NCI-H187 (cell line): Measurements from ENCODE around the gene CDC42SE2.
"Not testable (repeated sequence)": the region's sequence is repeated elsewhere in the genome, so short reads cannot be mapped to it uniquely, and the experiment has no call there.

Source experiments
- DNase-seq, 2 experiments: peaks; one replicate each; lab custom pipeline; 2025; lab: John Stamatoyannopoulos, UW

Gene CDC42SE2

DNA sequence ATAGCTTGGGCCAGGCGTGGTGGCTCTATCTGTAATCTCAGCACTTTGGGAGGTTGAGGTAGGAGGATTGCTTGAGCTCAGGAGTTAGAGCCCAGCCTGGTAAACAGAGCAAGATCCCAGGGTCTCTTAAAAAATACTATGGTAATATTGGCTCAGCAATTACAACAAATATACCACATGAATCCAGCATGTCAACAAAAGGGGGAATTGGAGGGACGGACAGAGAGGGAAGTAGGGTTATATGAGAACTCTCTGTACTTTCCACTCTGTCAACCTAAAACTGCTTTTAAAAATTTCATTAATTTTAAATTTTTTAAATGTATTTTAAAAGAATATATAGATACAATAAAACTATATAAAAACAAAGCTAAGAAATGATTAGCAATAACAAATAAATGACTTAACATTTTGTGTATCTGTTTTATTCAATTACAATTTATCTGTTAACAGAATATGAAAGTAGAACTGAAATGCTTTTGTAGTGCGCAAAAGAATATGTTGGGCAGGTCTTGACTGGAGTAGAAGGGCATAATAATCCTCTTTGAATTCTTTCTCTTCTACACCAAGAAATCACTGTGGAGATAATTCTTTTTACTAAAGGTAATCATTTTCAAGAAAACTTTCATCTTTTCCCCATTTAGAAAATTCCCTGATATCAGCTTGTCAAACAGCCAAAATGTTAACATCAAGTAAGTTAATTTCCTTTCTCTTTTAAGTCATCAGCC lies 12.9 kb upstream of the CDC42SE2 start:
- no peak for DNase-seq

DNA sequence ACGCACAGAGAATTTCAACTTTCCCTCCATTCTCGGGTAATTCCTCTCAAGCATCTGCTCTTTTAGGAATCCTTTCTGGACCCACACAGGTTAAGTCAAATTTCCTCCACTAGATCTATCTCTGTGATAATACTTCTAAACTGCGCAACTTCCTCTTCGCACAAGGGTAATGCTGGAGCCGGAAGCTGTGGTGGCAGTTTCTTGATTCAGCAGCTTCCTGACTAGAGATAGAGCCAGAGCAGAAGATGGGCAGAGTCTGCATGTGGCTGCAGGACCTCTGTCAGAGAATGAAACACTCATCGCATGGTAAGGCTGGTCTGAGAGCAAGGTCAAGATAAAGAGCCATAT lies 11.1 kb upstream of the CDC42SE2 start:
- no peak for DNase-seq

DNA sequence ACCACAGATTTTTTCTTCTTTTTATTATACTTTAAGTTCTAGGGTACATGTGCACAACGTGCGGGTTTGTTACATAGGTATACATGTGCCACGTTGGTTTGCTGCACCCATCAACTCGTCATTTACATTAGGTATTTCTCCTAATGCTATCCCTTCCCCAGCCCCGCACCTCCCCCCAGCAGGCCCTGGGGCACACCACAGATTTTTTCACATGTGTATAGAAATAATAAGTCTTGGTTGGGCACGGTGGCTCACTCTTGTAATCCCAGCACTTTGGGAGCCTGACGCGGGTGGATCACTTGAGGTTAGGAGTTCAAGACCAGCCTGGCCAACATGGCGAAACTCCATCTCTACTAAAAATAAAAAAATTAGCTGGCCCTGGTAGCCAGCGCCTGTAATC lies 9.8 kb upstream of the CDC42SE2 start:
- DNase-seq, result not testable (repeated sequence)

DNA sequence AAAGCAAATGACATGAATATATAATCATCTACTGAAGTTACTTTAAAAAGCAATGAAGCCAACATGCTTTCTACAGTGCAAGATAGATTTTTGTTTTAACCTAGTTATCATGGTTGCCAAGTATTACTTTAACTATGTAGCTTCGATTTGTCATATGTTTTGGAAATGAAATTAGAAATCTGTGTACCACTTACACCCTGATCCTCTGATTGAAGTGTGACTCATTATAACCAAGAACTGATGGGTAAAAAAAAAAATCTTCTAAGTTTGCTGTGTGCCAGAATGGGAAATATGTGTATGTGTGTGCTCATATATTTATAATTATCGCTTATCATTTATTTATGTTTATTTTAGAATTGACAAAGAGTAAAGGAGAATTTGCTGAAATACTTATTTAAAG lies 9.1 kb upstream of the CDC42SE2 start:
- no peak for DNase-seq

DNA sequence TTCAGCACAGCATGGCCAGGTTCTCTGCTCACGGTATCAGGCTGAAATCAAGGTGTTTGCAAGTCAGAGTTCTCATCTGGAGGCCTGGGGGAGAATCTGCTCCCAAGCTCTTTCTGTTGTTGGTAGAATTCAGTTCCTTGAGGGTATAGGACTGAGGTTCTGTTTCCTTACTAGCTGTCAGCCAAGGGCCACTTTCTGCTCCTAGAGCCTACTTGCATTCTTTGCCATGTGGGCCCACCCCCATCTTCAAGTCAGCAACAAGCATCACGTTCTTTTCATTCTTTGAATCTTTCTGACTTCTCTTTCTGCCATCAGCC lies 7.4 kb upstream of the CDC42SE2 start:
- no peak for DNase-seq

DNA sequence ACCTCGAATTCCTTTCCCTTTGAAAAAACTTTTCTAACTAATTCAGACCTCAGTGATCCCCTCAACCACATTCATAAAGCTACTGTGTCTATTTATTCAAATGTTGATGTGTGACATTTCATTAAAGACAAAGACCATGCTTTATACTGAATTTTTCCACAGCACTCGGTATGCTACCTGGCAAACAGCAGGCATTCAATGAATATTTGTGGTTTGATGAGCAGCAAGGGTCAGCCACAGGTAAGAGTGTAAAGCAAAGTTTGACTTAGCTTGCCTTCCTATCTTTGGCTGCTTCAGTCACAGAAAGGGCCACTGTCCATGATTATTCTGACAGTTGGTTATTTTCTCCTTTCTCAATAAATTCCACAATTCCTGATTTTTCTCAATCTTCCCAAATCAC lies 5.1 kb upstream of the CDC42SE2 start:
- no peak for DNase-seq

DNA sequence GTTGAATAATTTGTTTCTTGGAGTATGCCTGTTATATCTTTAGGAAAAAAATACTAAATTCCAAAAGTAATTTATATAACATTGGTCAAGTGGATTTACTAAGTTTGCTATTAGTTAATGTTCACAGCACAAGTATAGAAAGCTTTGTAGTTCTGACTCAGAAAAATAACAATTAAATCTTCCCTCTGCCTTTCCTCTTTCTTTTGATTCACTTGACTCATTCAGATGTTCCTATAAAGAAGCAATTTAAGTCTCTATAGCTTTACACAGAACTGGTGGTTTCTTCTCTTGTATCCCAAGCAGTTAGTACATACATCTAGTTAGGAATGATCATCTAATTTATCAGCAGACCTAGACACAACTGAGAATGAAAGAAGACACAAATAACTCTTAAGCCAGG lies 4.5 kb upstream of the CDC42SE2 start:
- no peak for DNase-seq

DNA sequence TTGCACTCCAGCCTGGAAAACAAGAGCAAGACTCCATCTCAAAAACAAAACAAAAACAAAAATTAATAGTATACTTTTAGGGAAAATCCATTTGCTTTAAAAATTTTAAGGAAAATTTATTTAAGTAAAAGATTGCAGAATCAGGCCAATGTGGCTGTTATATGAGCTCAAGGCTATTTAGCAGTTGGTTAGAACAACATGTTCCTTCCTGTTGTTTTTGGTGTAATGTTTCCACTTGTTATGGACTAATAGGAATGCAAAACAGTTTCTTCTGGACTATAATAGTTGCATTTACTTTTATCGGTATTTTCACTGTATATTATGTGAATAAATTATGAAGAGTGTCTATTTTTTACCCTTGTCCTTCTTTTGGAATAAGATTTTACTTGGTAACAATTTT lies 3.0 kb upstream of the CDC42SE2 start:
- no peak for DNase-seq

DNA sequence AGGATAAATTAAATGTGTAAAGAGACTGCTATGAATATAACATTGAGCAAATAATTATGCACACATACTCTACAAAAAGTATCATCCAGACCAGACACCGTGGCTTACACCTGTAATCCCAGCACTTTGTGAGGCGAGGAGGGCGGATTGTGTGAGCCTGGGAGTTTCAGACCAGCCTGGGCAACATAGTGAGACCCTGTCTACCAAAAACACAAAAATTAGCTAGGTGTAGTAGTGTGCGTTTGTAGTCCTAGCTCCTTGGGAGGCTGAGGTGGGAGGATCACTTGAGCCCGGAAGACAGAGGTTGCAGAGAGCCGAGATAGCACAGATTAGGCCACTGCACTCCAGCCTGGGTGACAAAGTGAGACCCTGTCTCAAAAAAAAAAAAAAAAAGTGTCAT lies 2.4 kb upstream of the CDC42SE2 start:
- no peak for DNase-seq

DNA sequence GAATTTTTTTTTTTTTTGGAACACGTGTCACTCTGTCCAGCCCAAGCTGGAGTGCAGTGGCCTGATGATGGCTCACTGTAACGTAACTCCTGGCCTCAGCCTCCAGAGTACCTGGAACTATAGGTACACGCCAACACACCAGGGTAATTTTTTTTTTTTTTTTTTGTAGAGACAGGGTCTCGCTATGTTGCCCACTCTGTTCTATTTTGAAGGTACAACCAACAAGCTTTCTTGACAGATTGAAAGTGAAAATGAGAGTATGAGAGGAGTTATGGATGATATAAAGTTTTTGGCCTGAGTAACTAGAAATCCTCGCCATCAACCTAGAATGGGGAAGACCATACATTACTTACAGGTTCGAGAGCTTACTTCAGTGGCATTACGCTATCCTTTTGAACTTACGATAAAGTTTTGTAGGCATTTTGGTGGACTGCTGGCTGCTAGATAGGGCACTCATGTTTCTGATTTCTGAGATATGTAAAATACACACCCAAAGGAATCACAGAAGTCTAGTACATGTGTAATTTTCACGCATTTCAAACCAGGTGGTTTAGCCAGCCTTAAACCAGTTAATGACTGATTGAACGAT lies 806 bp upstream of the CDC42SE2 start:
- DNase-seq, result peak in 1 of 2 experiments; percentile 19

DNA sequence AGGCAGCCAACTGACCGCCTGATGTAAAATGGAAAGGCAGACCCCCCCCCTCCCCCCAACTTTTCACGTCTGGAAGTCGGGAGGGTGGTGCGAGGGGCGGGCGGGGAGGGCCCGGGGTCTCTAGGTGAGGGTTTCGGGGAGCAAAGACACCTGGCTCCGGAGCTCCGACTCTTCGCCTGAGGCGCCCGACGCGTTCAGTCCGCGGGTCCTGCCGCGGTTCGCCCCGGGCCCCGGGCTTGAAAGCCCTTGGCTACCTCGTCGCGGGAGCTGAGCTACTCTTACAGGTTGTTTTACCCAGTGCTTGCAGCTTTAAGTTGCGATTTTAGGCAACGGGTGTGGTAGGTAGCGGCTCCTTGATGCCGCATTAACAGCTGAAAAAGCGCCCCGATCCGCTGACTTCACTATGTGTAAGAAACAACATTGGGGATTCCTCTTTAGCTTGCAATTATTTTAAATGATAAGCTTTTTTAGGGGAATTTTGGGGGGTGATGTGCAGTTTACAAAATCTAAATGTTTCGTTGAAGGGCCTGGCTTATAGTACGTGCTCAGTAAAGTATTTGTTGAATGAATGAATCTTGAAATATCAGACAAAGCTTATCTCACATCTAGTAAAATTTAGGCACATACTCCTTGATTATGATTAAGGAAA lies 722 bp downstream of the CDC42SE2 start:
- DNase-seq, result peak in 1 of 2 experiments; percentile 4

DNA sequence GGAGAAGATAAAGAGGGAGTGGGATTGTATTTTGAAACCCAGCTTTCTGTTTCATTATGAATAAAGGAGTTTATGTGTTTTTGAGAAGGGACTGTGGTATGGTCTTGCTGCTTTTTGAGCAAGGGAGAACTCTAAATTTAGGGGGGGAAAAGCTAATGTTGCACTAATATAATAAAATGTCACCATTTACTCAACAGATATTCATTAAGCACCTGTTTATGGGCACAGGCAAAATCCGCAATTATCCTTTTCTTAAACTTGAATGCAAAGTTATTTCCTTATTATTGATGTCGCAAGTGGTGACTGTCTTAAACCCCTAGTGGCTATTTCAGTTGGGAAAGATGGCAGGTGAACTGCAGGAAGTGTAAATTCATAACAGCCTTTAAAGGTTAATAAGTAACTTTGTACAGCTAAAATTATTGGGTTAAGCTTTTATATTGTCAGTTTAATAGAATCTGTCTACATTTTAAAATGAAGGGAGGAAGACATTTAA lies 1.5 kb downstream of the CDC42SE2 start:
- no peak for DNase-seq

DNA sequence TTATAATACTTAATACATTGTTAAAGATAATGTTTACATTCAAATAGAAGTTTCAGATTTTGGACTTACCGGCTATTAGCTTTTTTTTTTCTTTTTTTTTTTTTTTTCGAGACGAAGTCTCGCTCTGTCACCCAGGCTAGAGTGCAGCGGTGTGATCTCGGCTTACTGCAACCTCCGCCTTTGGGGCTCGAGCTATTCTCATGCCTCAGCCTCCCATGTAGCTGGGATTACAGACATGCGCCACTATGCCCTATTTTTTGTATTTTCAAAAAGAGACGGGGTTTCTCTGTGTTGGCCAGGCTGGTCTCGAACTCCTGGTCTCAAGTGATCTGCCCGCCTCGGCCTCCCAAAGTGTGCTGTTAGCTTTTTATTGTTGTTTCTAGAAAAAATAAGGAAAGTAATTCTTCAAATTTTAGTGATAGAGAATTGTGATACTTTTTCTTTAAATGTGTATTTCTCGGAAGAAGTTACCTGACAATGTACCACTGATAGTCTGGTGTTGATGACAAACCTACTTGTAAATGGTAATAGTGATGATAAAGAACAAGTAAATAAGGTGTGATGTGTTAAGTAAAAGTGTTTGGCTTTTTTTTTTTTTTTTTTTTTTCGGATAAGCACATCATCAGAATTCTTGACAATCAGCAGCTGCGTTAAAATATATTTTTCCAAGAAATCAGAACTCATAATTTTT lies 2.7 kb downstream of the CDC42SE2 start:
- no peak for DNase-seq

DNA sequence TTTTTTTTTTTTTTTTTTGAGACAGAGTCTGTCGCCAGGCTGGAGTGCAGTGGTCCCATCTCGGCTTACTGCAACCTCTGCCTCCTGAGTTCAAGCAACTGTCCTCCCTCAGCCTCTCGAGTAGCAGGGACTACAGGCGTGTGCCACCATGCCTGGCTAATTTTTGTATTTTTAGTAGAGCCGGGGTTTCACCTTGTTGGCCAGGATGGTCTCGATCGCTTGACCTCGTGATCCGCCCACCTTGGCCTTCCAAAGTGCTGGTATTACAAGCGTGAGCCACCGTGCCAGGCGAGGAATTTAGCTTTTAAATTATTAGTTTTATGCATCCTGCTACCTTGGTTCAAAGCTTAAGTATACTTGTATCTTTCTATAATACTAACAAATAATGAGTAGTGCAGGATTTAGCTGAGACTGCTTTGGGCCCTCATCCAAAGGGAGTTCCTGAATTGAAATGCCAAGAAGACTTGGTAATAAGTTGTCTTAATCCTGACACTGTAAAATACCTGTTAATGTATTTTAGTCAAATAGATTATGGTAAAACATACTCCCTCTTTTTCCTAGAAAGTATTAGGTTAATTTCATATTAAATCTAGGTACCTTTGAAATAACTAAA lies 5.0 kb downstream of the CDC42SE2 start:
- no peak for DNase-seq

DNA sequence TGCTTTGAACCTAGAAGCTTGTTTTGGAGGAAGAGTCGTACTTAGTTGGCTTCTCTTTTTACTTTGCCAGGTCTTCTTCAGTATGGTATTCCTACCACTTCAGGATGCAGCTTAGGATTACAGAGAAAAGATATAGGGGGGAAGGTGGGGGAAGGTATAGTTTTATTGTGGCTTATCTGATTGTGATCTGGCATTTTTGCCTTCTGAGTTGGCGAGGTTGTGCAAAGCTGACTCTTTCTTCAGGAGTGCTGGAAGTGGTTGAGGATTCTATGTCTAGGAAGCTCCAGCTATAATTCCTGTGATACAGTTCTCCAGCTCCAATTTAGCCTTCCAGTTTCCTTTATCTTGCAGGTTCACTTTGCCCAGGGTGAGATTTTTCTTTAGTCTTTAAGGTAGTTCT lies 7.0 kb downstream of the CDC42SE2 start:
- no peak for DNase-seq

DNA sequence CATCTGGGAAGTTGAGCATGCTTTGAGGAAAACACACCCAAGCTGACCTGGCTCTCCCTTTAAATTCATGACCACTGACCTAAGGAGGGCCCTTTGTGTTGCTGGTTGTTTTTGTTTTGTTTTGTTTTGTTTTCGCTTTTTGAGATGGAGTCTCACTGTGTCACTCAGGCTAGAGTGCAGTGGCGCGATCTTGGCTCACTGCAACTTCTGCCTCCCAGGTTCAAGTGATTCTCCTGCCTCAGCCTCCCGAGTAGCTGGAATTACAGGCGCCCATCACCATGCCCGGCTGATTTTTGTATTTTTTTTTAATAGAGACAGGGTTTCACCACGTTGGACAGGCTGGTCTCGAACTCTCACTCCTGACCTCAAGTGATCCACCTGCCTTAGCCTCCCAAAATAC lies 8.0 kb downstream of the CDC42SE2 start:
- not testable (repeated sequence) for DNase-seq

DNA sequence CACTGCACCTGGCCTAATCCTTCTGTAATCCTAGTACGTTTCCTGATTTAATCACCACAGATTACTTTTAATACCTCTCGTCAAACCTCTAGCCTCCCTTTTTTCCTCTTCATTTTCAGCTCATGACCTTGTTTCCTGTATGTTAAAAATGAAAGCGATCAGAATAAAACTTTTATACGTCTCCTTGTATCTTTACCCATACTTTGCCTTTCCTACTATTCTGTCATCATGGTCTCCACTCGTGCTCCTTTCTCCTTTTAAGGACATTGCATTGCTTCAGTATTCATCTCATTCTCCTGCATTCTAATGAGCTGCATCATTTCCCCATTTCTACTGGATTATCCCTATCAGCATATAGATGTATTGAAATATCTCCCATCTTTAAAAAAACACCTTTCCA lies 8.5 kb downstream of the CDC42SE2 start:
- DNase-seq, result no peak

DNA sequence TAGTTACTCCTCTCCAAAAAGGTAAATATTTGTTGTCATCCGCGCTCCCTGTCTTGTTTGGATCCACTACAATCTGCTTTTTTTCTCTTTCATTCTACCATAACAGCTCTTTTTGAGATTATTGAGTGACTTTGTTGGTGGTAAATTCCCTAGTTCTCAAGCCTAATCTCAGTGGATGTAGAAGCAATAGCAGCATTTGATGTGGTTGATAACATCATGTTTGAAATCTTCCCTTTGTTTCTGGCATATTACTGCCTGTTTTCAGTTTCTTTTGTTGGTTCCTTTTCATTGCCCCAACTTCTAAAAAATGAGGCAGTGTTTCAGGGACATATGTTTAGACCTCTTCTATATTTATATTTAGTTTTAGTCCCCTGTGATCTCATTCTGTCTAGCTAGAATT lies 8.9 kb downstream of the CDC42SE2 start:
- no peak for DNase-seq

DNA sequence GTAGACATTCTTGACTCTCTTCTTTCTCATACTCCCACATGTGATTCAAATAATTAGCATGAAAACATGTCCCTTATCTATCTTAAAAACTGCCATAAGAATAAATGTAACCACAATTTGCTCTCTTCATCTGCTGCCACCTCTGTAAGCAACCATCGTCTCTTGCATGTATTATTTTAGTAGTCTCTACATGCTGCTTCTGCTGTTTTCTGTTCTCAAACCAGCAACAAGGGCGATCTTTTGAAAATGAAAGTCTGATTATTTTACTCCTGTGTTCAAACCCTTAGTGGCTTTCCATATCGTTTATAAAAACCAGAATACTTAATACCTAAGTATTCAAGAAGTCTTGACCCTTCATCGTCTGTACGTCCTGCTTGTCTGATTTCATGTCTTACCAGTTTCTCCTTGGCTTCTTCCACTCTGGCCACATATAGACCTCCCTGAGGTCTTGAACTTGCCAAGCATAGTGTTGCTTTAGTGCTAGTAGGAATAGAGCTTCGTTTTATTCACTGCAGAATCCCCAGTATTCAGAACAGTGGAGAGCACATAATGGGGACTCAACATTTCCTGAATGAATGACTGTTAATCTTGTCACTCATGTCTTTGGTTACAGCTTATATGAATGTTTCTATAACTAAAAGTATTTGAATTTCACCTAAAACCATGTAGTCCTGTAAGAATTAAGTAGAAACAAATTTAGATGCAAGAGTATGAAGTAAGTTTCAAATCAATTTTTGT lies 10.6 kb downstream of the CDC42SE2 start:
- no peak for DNase-seq

DNA sequence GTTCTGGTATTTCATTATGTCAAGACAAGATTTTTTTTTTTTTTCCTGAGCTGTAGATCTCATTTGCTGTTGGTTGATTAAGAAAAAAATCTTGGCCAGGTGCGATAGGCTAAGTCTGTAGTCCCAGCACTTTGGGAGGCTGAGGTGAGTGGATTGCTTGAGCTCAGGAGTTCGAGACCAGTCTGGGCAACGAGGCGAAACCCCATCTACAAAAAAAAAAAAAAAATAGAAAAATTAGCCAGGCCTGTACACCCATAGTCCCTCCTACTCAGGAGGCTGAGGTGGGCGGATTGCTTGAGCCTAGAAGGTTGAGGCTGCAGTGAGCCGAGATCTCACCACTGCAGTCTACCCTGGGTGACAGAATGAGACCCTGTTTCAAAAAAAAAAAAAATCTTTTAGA lies 12.2 kb downstream of the CDC42SE2 start:
- DNase-seq, result no peak

DNA sequence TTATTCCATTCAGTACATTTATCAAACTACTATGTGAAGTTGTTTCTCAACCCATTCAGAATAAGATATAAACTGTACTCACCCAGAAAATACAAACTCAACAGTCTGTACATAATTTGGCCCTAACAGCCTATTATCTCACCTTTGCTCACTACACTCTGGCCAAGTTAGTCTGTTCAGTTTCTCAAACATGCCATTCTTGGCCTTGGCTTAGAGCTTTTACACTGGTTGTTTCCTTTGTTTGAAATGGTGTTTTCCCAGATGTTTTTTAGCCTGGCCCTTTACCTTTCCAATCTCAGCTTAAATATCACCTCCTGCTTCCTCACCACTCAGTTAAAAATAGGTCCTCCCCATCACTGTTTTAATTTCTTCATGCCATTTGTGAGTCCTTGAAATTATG lies 13.6 kb downstream of the CDC42SE2 start:
- DNase-seq, result no peak
